Islet of Langerhans (tissue), 1 donor: ENCODE data around the gene ASIC4.
A peak's percentile ranks its signal among the peaks of the same experiment; 100 is the strongest.

Experiments used
- FAIRE-seq: peaks from one replicate; lab custom pipeline; 2011; peaks lifted over from hg19 to GRCh38; lab: Jason Lieb, UNC

The ASIC4 gene

DNA sequence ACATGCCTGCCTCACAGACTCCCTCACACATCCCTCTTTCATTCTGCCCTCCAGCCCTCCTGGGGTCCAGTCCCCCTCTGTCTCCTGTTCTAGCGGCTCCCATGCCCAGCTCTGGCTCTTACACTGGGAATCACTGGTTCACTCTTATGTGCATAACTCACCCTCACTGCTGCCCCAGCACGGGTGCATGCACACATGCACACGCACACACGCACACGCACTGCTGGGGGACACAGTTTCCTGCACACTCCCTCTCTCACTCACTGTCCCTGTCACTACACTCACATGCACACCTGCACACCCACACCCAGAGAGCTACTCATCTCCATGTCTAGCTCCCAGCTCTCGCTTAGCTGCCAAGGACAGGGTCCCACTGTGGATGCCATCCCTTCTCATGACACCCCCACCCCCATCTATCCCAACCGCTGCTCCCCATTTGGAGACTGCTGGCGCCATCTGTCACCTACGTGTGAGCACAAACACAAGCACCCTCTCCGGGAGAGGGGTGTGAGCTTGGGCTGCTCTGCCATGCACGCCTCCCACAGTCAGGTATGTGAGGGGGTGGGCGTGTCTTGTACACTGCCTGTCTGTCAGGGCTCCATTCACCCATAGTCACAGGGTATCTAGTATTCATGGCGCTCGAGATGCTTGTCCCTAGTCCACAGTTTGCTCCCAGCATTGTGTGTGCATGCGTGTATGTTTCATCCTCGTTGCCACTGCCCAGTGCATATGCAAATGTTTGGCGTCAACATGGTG lies 1.8 kb downstream of the ASIC4 start:
- no peak for FAIRE-seq

DNA sequence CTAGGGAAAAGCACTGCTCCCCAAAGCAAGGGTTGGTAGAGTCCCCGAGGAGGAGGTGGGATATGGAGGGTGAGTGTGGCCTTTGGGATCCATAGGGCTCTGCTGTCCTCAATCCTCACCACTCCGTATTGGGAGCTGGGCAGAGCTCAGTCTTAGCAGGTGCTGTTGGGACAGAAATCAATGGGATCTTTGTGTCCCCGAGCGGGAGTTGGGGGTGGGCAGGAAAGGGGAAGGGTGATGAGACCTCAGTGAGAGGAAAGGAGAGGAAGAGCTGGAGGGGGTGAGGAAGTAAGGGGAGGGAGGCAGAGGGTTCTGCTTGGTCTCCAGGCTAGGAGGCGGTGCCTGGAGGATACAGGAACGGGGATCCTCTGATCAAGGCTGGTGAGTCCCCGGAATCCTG lies 2.6 kb downstream of the ASIC4 start:
- no peak for FAIRE-seq

DNA sequence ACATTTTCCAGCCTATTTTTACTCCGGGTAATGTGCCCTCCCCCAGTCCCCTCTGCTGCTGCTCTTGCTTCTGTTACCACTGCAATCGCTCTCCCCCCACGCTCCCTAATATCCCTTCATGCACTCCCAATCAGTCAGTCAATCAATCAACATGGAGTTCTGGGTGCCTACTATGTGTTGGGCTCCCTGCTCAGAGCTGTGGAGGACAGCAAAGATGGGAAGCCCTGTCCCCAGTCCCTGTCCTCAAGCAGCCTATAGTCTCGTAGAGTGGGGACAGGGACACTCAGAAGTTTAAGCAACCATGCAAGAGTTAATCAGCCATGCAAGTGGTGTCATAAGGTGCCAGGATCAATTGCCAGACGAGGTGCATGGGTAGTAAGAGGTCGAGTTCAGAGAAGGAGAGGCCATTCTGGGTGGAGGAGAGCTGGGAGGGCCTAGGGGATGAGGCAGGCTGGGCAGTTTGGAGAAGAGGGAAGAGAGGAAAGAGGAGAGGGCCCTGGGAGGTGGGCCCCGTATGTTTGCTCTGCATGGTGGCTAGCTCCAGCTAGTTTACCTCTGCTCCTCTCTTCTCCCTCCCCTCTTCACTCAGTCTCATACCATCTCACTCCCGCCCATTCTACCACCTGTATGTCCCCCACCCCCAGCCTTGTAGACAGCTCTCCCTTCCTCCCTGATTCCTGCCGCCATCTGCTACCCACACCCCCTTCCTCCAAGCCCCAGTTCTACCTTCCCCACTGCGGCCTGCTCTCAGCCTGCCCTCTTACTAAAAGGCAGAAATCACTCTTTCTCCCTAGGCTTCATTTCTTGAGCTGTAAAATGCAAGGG lies 3.9 kb downstream of the ASIC4 start:
- FAIRE-seq, result no peak

DNA sequence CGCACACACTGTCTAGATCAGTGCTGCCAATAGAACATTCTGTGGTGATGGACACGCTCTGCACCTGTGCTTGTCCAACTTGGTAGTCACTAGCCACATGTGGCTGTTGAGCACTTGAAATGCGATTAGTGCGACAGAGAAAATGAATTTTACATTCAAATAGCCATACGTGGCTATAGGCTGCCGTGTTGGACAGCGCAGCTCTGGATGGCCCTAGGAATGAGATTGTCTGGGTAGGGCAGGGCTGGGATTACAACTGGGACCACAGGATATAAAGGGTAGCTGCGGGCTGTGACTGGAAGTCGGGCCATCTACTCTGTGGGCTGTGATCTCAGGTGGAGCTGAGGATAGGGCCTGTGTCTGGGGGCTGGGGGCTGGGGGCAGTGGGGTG lies 5.2 kb downstream of the ASIC4 start:
- FAIRE-seq, result no peak

GRCh38 chr2:219520079-219520478 lies 5.8 kb downstream of the ASIC4 start:
- FAIRE-seq, result no peak

DNA sequence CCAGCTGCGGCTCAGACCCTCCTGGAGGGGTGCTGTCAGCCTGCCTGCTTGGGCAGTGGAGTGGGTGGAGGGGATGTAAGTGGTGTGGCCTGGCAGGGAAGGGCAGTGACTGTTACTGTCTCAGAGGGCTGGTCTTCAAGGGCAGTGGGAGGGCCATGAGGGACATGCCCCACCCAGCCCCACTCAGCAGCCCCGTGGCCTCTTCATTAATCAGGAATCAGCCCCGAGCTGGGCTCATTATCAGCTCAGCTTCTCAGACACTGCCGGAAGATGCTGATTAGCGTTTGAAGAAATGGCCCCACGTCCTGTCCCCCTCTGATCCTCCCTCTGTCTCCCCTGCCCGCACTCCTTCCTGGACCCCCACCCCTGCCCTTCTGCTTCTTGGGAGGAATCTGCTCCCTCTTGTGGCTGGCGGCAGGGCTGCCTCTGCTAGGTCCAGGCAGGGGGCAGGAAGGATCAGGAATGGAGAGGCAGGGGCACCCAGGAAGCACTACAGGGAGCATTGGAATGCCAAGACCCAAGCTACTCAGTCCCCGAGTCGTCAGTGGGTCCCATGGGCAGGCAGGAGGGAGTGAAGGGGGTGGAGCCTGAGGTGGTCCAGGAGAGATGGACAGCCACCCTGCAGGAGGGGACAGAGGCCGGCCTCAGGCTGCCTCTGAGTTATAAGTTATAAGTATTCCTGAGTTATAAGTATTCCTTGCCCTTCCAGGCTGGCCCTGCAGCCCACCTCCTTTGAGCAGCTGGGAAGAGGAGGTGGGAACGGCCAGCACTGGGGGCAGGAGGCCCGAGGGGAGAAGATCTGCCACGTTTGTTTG lies 7.0 kb downstream of the ASIC4 start:
- no peak for FAIRE-seq

- no peak for FAIRE-seq
Observed at GRCh38 chr2:219522111-219523030, 8.1 kb downstream of the ASIC4 start.

- no peak for FAIRE-seq
Observed at GRCh38 chr2:219523031-219523671, 8.9 kb downstream of the ASIC4 start.

DNA sequence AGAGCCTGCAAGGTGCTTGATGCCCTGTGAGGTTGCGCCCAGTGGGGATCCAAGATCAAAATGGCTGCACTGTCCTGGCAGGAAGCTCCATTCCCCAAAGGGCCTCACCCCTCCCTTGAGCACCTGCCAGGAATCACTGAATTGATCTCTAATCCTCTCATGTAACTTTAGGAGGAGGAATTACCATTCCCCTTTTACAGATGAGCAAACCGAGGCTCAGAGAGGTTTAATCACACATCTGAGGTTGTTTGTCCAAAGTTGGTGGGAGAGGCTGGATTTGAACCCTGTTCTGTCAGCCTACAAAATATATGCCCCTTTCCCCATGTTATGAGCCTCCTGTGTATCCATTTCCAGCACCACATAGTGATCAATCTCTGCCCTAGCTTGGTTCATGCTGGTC lies 10.5 kb downstream of the ASIC4 start:
- no peak for FAIRE-seq

GRCh38 chr2:219525533-219526232 lies 11.4 kb downstream of the ASIC4 start:
- no peak for FAIRE-seq

DNA sequence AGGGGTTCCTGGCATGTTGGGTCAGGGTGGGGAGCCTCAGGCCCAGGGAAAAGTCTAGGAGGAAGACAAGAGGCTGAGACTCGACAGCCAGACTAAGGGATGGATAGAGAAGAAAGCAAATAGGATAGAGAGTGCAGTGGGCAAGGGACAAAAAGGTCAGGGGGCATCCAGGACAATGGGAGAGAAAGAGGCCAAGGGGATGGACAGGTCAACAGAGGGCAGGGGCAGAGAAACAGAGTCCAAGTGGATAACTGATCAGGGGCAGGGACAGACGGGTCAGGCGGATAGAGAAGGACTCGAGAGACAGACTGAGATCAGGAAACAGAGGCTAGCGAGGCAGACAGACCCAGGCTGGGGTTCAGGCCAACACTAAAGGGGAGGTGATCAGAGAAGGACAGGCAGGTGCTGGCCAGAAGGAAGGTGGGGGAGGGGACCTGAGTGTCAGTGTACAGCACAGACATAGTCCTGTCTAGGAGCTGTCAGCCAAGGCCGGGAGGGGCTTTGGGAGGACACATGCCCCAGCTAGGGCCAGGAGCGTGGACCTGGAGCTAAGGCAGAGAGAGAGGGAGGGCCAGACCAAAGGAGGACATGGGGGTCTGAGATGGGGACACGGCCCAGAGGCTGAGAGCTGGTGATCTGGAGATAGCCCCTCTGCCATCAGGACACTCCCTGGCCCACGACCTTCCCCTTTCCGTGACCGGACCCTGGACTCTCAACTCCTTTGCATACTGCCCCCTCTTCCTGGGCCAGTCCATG lies 12.2 kb downstream of the ASIC4 start:
- FAIRE-seq, result no peak

DNA sequence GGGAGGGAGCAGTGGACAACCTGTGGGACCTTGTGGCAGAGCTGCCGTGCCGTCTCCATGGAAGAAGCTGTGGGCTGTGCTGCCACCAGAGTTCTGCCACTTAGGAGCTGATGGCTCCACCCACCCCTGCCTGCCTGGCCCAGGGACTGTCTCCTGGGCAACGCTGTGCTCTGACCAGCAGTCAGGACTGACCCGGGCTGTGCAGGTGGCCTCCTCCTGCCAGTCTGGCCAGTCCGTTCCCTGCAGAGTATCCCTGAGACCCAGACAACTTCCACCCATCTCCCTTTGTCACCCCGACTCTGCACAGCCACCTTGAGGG lies 12.8 kb downstream of the ASIC4 start:
- FAIRE-seq, result peak; percentile 74

GRCh38 chr2:219527472-219527871 lies 13.2 kb downstream of the ASIC4 start:
- FAIRE-seq, result no peak

GRCh38 chr2:219530048-219530963 lies 16.0 kb downstream of the ASIC4 start:
- no peak for FAIRE-seq

DNA sequence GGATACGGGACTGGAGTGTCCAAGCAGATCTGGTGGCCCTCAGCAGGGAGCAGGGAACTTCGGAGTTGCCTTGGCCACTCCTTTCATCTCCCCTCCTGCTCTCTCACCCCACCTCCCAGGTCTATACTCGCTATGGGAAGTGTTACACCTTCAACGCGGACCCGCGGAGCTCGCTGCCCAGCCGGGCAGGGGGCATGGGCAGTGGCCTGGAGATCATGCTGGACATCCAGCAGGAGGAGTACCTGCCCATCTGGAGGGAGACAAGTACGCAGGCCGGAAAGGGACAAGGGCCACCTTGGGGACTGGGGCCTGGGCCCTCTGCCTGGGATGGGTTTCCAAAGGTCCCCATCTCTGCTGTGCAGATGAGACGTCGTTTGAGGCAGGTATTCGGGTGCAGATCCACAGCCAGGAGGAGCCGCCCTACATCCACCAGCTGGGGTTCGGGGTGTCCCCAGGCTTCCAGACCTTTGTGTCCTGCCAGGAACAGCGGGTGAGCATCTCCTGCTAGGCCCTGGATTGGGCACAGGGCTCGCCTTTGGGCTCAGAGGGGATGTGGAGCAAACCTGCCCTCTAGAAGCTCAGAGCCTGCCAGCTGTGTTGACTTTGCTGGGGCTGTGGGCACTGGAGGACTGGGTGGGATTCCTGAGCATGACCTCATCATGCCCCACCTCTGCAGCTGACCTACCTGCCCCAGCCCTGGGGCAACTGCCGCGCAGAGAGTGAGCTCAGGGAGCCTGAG lies 17.5 kb downstream of the ASIC4 start:
- no peak for FAIRE-seq

DNA sequence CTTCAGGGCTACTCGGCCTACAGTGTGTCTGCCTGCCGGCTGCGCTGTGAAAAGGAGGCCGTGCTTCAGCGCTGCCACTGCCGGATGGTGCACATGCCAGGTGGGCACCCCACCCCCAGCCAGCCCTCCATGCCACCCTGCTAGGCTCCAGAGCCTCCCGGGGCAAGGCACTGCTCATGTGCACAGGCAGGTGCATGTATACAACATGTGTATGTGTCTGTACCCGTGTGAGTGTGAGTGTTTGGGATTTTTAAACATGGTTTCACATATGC lies 18.0 kb downstream of the ASIC4 start:
- no peak for FAIRE-seq

DNA sequence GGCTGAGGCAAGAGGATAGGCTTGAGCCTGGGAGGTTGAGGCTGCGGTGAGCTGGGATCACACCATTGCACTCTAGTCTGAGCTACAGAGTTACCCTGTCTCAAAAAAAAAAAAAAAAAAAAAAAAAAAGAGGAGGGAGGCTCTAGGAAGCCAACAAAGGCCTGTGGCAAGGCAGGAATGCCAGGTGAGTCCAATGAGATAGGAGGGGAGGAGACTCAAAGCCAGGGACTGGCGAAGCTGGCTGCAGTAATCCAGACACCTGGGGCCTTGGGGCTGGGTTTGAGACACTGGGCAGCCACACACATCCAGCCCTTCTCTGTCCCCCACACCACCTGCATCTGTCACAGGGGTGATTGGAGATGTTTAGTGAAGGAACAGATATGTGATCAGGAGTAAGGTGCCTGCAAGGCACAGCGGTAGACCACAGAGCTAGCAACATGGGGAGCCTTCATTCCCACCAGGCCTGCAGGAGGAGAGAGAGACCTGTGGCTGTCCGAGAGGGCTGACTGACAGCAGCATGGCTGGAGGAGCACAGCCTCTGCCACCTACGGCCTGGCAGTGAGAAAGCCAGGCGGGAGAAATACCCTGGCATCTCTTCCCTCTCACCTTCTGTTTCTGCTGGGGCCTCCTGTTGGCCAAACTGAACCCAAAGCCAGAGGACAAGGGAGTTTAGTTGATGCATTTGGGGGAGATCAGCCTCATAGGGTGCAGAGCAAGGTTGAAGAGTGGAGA lies 19.8 kb downstream of the ASIC4 start:
- no peak for FAIRE-seq

DNA sequence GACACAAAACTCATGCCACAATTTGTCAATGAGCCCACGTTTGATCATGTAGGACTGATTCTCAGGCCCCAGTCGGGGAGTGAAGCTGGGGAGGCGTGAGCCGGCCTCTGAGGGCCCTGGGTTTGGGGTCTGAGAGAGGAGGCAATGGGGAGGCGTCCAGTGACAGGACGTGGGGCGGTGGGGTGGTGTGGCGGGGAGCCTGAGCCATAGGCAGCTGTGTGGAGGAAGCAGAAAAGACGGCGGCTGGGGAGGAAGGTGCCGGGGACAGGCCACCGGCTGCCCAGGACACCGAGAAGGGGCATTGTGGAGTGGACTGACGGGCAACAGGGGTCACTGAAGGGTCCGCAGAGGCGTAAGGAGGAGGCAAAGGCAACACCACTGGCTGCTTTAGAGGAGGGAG lies 22.1 kb downstream of the ASIC4 start:
- no peak for FAIRE-seq
